Muscle layer of colon (tissue), 2 donors: ENCODE results near the gene MYO9B.

Experiments
- H3K27ac ChIP-seq: one replicate; pipeline ENCODE4 v1.7.0; 2013; ENCODE audit warnings: low read depth, mild to moderate bottlenecking, low read length, moderate library complexity
- H3K27me3 ChIP-seq, 2 donors: one replicate each; pipeline ENCODE4 v1.7.0; 2013; ENCODE audit warnings: low read length in 2 of 2, mild to moderate bottlenecking in 2 of 2; ENCODE audit not compliant: insufficient read depth in 2 of 2, control insufficient read depth in 1 of 2
- H3K36me3 ChIP-seq: one replicate; pipeline ENCODE4 v1.7.0; 2013; ENCODE audit warnings: mild to moderate bottlenecking, low read length; ENCODE audit not compliant: insufficient read depth
- H3K4me1 ChIP-seq: one replicate; pipeline ENCODE4 v1.7.0; 2013; ENCODE audit warnings: mild to moderate bottlenecking, low read length; ENCODE audit not compliant: insufficient read depth
- H3K4me3 ChIP-seq, 2 donors: one replicate each; pipeline ENCODE4 v1.7.0; 2013; ENCODE audit warnings: low read length in 2 of 2, low read depth in 1 of 2, mild to moderate bottlenecking in 1 of 2, moderate library complexity in 1 of 2
- H3K9ac ChIP-seq: one replicate; pipeline ENCODE4 v1.7.0; 2013; ENCODE audit warnings: low read length
- H3K9me3 ChIP-seq: one replicate; pipeline ENCODE4 v1.7.0; 2013; ENCODE audit warnings: mild to moderate bottlenecking, low read length
- donor health status: abdominal sarcoma.
- donor health status: Adenocarcinoma of cecum.

Gene MYO9B

GRCh38 chr19:17259934-17260333, 184.4 kb downstream of the MYO9B start:
- Histone ChIP-seq H3K4me1 (no peaks in the 10 kb centered on the region), H3K4me3 (no peak overlapping the region), H3K9me3 (no peaks in the 10 kb centered on the region), H3K27me3 (no peaks in the 10 kb centered on the region), H3K36me3 (no peaks in the 10 kb centered on the region), H3K9ac (no peak overlapping the region), H3K27ac (no peak overlapping the region)

GRCh38 chr19:17260842-17261325, 185.3 kb downstream of the MYO9B start:
- no peak overlapping the region for H3K27ac ChIP-seq
- no peak overlapping the region for H3K4me3 ChIP-seq
- no peaks in the 10 kb centered on the region for H3K36me3 ChIP-seq
- H3K27me3 ChIP-seq: no peaks in the 10 kb centered on the region
- no peaks in the 10 kb centered on the region for H3K9me3 ChIP-seq
- no peaks in the 10 kb centered on the region for H3K4me1 ChIP-seq
- H3K9ac ChIP-seq: no peak overlapping the region

GRCh38 chr19:17262557-17262956, 187.0 kb downstream of the MYO9B start:
- Histone ChIP-seq H3K27me3 (no peaks in the 10 kb centered on the region), H3K9ac (no peak overlapping the region), H3K36me3 (no peaks in the 10 kb centered on the region), H3K4me3 (no peak overlapping the region), H3K4me1 (peaks cover 3% of the 10 kb centered on the region), H3K9me3 (no peaks in the 10 kb centered on the region), H3K27ac (no peak overlapping the region)
